ENCODE results near the gene CAMK1D. TPM values are rescaled to one million over a fixed set of nuclear protein-coding genes. Genes with fewer than 3 reads are reported as not detected.

Gene CAMK1D
- polyA plus RNA-seq, 1 of the 3 experiments (the other 2 are of a cell fraction): 4.1 TPM

GRCh38 chr10:12469345-12469744 is 120.0 kb downstream of the CAMK1D start:
- no peaks in the 10 kb centered on the region for H3K9me3 ChIP-seq
- no peak overlapping the region for H3K4me2 ChIP-seq
- H4K20me1 ChIP-seq (ENCODE audit: insufficient read depth): no peaks in the 10 kb centered on the region
- H3K4me1 ChIP-seq (ENCODE audit: control insufficient read depth in 1 of 2, insufficient read depth in 2 of 2, low read depth in 1 of 2, low read length in 1 of 2): no peaks in the 10 kb centered on the region
- H3K27me3 ChIP-seq (ENCODE audit: insufficient read depth): no peaks in the 10 kb centered on the region
- H3K9ac ChIP-seq: no peak overlapping the region
- H3F3A ChIP-seq (replicated peaks; ENCODE audit: insufficient read depth): no peaks in the 10 kb centered on the region
- POLR2A ChIA-PET: no interaction called here
- H3K4me3 ChIP-seq (ENCODE audit: low read depth in 2 of 2, low read length in 1 of 2): no peak overlapping the region
- H3K79me2 ChIP-seq (ENCODE audit: insufficient read depth): no peaks in the 10 kb centered on the region
- TF ChIP-seq PBX3 (IDR thresholded peaks at IDR 0.05): no peak
- TF ChIP-seq NRF1 (IDR thresholded peaks at IDR 0.05; ENCODE audit: low read depth, low read length): no peak
- TF ChIP-seq TEAD4 (IDR thresholded peaks at IDR 0.05; ENCODE audit: borderline replicate concordance, insufficient read depth): no peak
- TF ChIP-seq NFIC (IDR thresholded peaks at IDR 0.05; ENCODE audit: borderline replicate concordance): no peak
- TF ChIP-seq USF2 (IDR thresholded peaks at IDR 0.05; ENCODE audit: borderline replicate concordance, low read depth, low read length): no peak
- TF ChIP-seq USF1 (IDR thresholded peaks at IDR 0.05; ENCODE audit: borderline replicate concordance, low read depth): no peak
- TF ChIP-seq SIN3A (IDR thresholded peaks at IDR 0.05; ENCODE audit: borderline replicate concordance, low read depth, low read length): no peak
- no peak for TF ChIP-seq ELF1 (IDR thresholded peaks at IDR 0.05)
- no peak for TF ChIP-seq FOXM1 (IDR thresholded peaks at IDR 0.05; ENCODE audit: low read depth)
- no peak for TF ChIP-seq EZH2phosphoT487 (IDR thresholded peaks at IDR 0.05; ENCODE audit: borderline replicate concordance, low read depth)
- TF ChIP-seq MAX (IDR thresholded peaks at IDR 0.05; ENCODE audit: low read depth): no peak
- TF ChIP-seq TAF1 (IDR thresholded peaks at IDR 0.05; ENCODE audit: borderline replicate concordance, low read depth, low read length): no peak
- no peak for TF ChIP-seq SMC3 (IDR thresholded peaks at IDR 0.05; ENCODE audit: low read depth, low read length)
- TF ChIP-seq CTCF (IDR thresholded peaks at IDR 0.05): no peak
- no peaks in the 10 kb centered on the region for H3K9me2 ChIP-seq
- CTCF ChIA-PET: no interaction called here
- WGBS (ENCODE audit: low lambda C conversion rate): 84% methylated on average over 5 of the region's 5 CpGs
- no peaks in the 10 kb centered on the region for H3K36me3 ChIP-seq (replicated peaks in 1 of 2; ENCODE audit: control insufficient read depth in 1 of 2, insufficient read depth in 2 of 2, low read length in 1 of 2)
- no peak overlapping the region for H2AFZ ChIP-seq (ENCODE audit: low read depth)
- H3K27ac ChIP-seq (ENCODE audit: low read depth in 2 of 2, low read length in 1 of 2): no peak overlapping the region
- DNase-seq: no peak

All from SK-N-SH (cell line).